Mesenchymal stem cell (in vitro differentiated cells and primary cell): ENCODE measurements around the gene FAM120B.
A peak's percentile ranks its signal among the peaks of the same experiment; 100 is the strongest.

ENCODE experiments used
- DNase-seq: peaks from one replicate; pipeline ENCODE4 v3.0.0-alpha.2; 2013
- H2AFZ ChIP-seq: one replicate; pipeline ENCODE4 v1.6.1; 2013; ENCODE audit warnings: low read depth, mild to moderate bottlenecking, control low read depth, inconsistent platforms, low read length, moderate library complexity
- H2AK5ac ChIP-seq: 2 replicates; pipeline ENCODE4 v1.6.1; 2013; ENCODE audit warnings: low read length, moderate library complexity, mild to moderate bottlenecking, inconsistent platforms; ENCODE audit not compliant: severe bottlenecking
- H2BK120ac ChIP-seq: one replicate; pipeline ENCODE4 v1.6.1; 2013; ENCODE audit warnings: low read depth, mild to moderate bottlenecking, inconsistent platforms, low read length, moderate library complexity
- H2BK12ac ChIP-seq, 2 experiments: one replicate each; pipeline ENCODE4 v1.6.1; 2013; ENCODE audit warnings: inconsistent platforms in 2 of 2, low read length in 2 of 2, mild to moderate bottlenecking in 2 of 2, moderate library complexity in 2 of 2, control low read depth in 1 of 2
- H2BK15ac ChIP-seq: one replicate; pipeline ENCODE4 v1.6.1; 2013; ENCODE audit warnings: mild to moderate bottlenecking, low read depth, inconsistent platforms; ENCODE audit not compliant: poor library complexity, severe bottlenecking
- H2BK5ac ChIP-seq: 2 replicates; pipeline ENCODE4 v1.6.1; 2013; ENCODE audit warnings: low read depth, mild to moderate bottlenecking, low read length, control low read depth, inconsistent platforms; ENCODE audit not compliant: poor library complexity, severe bottlenecking
- H3K14ac ChIP-seq, 2 experiments: one replicate each; pipeline ENCODE4 v1.6.1; 2013; ENCODE audit warnings: inconsistent platforms in 2 of 2, low read length in 2 of 2, control low read depth in 1 of 2, mild to moderate bottlenecking in 1 of 2, moderate library complexity in 1 of 2
- H3K18ac ChIP-seq, 2 experiments: one replicate each; pipeline ENCODE4 v1.6.1; 2013; ENCODE audit warnings: inconsistent platforms in 2 of 2, low read length in 2 of 2, control low read depth in 1 of 2, low read depth in 1 of 2, mild to moderate bottlenecking in 1 of 2
- H3K23ac ChIP-seq, 2 experiments: one replicate each; pipeline ENCODE4 v1.6.1; 2013; ENCODE audit warnings: inconsistent platforms in 2 of 2, low read length in 2 of 2, mild to moderate bottlenecking in 2 of 2, moderate library complexity in 2 of 2, control low read depth in 1 of 2
- H3K27ac ChIP-seq: 2 replicates; pipeline ENCODE4 v1.5.1; 2013; ENCODE audit warnings: mild to moderate bottlenecking, moderate library complexity, low read length, control low read depth, inconsistent platforms; ENCODE audit not compliant: poor library complexity, severe bottlenecking
- H3K27me3 ChIP-seq, 2 experiments: 2 replicates each; pipeline versions ENCODE4 v1.6.1 to v1.7.0; 2013; ENCODE audit warnings: low read length in 2 of 2, mild to moderate bottlenecking in 2 of 2, moderate library complexity in 2 of 2, control low read depth in 1 of 2, inconsistent platforms in 1 of 2; ENCODE audit not compliant: control insufficient read depth in 1 of 2, insufficient read depth in 1 of 2
- H3K36me3 ChIP-seq, 2 experiments: 2 replicates each; pipeline versions ENCODE4 v1.6.1 to v1.7.0; 2013; ENCODE audit warnings: low read length in 2 of 2, control low read depth in 1 of 2, inconsistent platforms in 1 of 2, low read depth in 1 of 2, mild to moderate bottlenecking in 1 of 2; ENCODE audit not compliant: insufficient read depth in 2 of 2, control insufficient read depth in 1 of 2
- H3K4ac ChIP-seq, 2 experiments: one replicate each; pipeline ENCODE4 v1.6.1; 2013; ENCODE audit warnings: inconsistent platforms in 2 of 2, low read length in 2 of 2, mild to moderate bottlenecking in 2 of 2, moderate library complexity in 2 of 2, control low read depth in 1 of 2, low read depth in 1 of 2
- H3K4me1 ChIP-seq: 2 replicates; pipeline ENCODE4 v1.6.1; 2013; ENCODE audit warnings: low read depth, low read length, control low read depth; ENCODE audit not compliant: control insufficient read depth, insufficient read depth
- H3K4me2 ChIP-seq: 2 replicates; pipeline ENCODE4 v1.6.1; 2013; ENCODE audit warnings: low read length, mild to moderate bottlenecking, inconsistent platforms; ENCODE audit not compliant: poor library complexity, severe bottlenecking
- H3K4me3 ChIP-seq, 2 experiments: 2 replicates each; pipeline versions ENCODE4 v1.5.1 to v1.7.0; 2013; ENCODE audit warnings: low read length in 2 of 2, mild to moderate bottlenecking in 2 of 2, control low read depth in 1 of 2, low read depth in 1 of 2; ENCODE audit not compliant: insufficient read depth in 1 of 2
- H3K79me1 ChIP-seq: replicated peaks from 2 replicates; pipeline ENCODE4 v1.6.1; 2013; ENCODE audit warnings: mild to moderate bottlenecking, control low read depth, low read length, inconsistent platforms; ENCODE audit not compliant: poor library complexity, severe bottlenecking
- H3K9ac ChIP-seq: 2 replicates; pipeline ENCODE4 v1.7.0; 2013; ENCODE audit warnings: mild to moderate bottlenecking, low read length, moderate library complexity
- H3K9me3 ChIP-seq: 2 replicates; pipeline ENCODE4 v1.7.0; 2013; ENCODE audit warnings: mild to moderate bottlenecking, low read length; ENCODE audit not compliant: control insufficient read depth
- H4K8ac ChIP-seq: one replicate; pipeline ENCODE4 v1.6.1; 2013; ENCODE audit warnings: inconsistent platforms, mild to moderate bottlenecking, low read length, moderate library complexity
- H4K91ac ChIP-seq: one replicate; pipeline ENCODE4 v1.6.1; 2013; ENCODE audit warnings: mild to moderate bottlenecking, low read length, inconsistent platforms
- WGBS: methylation state at CpG from one replicate; pipeline ENCODE4 v1.1.7; 2013; ENCODE audit warnings: mixed read lengths; 5-methylcytosine and 5-hydroxymethylcytosine counted together

FAM120B gene

DNA sequence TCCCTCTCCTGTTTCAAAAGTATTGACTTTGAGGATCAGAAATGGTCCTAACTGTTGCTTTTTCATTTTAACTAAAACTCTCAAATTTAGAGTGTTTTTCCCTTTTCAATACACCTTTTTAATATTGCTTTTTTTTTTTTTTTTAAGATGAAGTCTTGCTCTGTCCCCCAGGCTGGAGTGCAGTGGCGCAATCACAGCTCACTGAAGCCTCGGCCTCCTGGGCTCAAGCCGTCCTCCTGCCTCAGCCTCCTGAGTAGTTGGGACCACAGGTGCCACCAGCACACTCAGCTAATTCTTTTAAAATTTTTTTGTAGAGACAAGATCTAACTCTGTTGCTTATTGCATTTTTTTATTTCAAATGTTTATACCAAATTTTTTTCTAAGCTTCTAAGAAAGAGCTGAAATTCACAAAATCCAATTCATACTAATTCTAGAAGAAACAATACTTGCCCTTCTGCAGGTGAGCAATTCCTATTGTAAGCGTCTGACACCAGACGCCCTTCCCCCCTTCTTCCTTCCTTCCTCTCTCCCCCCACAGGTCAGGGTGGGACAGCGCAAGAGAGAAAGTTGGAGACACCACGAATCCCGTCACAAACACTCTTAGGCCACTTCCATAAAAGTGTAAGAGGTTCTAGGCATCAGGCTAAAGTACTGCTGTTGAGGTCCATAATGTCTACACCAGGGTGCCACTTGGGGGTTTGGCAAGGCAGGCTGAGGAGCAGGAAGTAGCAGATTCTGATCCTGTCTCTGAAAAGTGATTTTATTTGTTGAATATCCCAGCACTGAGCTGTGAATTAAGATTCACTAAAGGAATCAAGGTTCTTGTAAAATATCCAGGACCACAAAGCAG is 28.4 kb upstream of the FAM120B start:
- no peak overlapping the region for H3K9ac ChIP-seq
- no peak overlapping the region for H3K4ac ChIP-seq
- H3K4me1 ChIP-seq: peaks cover 2% of the 10 kb centered on the region
- no peak overlapping the region for H3K4me3 ChIP-seq
- no peaks in the 10 kb centered on the region for H3K36me3 ChIP-seq
- H2BK120ac ChIP-seq: no peak overlapping the region
- H2AK5ac ChIP-seq: no peak overlapping the region
- no peaks in the 10 kb centered on the region for H3K79me1 ChIP-seq
- no peak overlapping the region for H2BK15ac ChIP-seq
- H3K9me3 ChIP-seq: no peaks in the 10 kb centered on the region
- WGBS: 82% methylated on average over 6 of the region's 8 CpGs
- H2BK5ac ChIP-seq: no peak overlapping the region
- DNase-seq: no peak
- no peak overlapping the region for H3K4me2 ChIP-seq
- peaks cover 21 to 44% of the 10 kb centered on the region in 2 experiments for H3K27me3 ChIP-seq
- H3K14ac ChIP-seq: no peak overlapping the region
- H4K91ac ChIP-seq: no peak overlapping the region
- H3K18ac ChIP-seq: no peak overlapping the region
- H4K8ac ChIP-seq: no peak overlapping the region
- H2AFZ ChIP-seq: no peak overlapping the region
- no peak overlapping the region for H3K23ac ChIP-seq
- no peak overlapping the region for H3K27ac ChIP-seq
- no peak overlapping the region for H2BK12ac ChIP-seq

- H2BK12ac ChIP-seq: no peak overlapping the region
- no peak overlapping the region for H4K91ac ChIP-seq
- H3K27me3 ChIP-seq: peaks cover 18 to 41% of the 10 kb centered on the region in 2 experiments
- no peak overlapping the region for H3K9ac ChIP-seq
- no peak overlapping the region for H2BK120ac ChIP-seq
- no peak overlapping the region for H2BK15ac ChIP-seq
- no peak overlapping the region for H3K27ac ChIP-seq
- H3K4me1 ChIP-seq: peaks cover 2% of the 10 kb centered on the region
- H3K79me1 ChIP-seq: no peaks in the 10 kb centered on the region
- H3K14ac ChIP-seq: no peak overlapping the region
- no peak overlapping the region for H2BK5ac ChIP-seq
- no peak overlapping the region for H3K4ac ChIP-seq
- H3K18ac ChIP-seq: no peak overlapping the region
- H2AFZ ChIP-seq: no peak overlapping the region
- WGBS: 91% methylated on average over 9 of the region's 9 CpGs
- no peak for DNase-seq
- no peak overlapping the region for H3K23ac ChIP-seq
- no peaks in the 10 kb centered on the region for H3K9me3 ChIP-seq
- H3K36me3 ChIP-seq: no peaks in the 10 kb centered on the region
- no peak overlapping the region for H4K8ac ChIP-seq
- no peak overlapping the region for H3K4me2 ChIP-seq
- H2AK5ac ChIP-seq: no peak overlapping the region
- H3K4me3 ChIP-seq: no peak overlapping the region
These were observed 27.8 kb upstream of the FAM120B start for GRCh38 chr6:170278743-170279094.

DNA sequence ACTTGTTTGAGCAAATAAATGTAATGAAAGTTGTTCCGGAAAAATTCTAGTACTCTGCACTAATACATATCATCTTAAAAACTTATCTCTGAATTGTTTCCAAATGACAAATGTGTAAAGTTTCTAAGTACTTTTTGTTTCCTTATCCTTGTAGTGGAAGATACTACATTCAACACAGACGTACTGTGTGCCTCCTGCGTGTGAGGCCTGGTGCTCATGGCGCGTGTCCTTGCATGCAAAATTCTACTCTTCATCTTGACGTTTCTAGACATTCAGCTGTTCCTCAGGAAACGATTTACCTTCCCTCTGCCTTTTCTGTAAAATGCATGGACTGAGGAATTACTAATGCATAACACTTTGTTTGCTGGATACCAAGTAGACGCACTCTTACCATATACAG is 27.1 kb upstream of the FAM120B start:
- no peak overlapping the region for H2AFZ ChIP-seq
- H3K14ac ChIP-seq: no peak overlapping the region
- H2BK12ac ChIP-seq: no peak overlapping the region
- no peak overlapping the region for H4K91ac ChIP-seq
- no peak overlapping the region for H3K18ac ChIP-seq
- H3K4me3 ChIP-seq: no peak overlapping the region
- no peaks in the 10 kb centered on the region for H3K36me3 ChIP-seq
- no peak overlapping the region for H2AK5ac ChIP-seq
- no peak overlapping the region for H2BK120ac ChIP-seq
- H3K4me2 ChIP-seq: no peak overlapping the region
- H3K4ac ChIP-seq: no peak overlapping the region
- H2BK15ac ChIP-seq: no peak overlapping the region
- H4K8ac ChIP-seq: no peak overlapping the region
- H3K4me1 ChIP-seq: peaks cover 2% of the 10 kb centered on the region
- no peak overlapping the region for H2BK5ac ChIP-seq
- no peaks in the 10 kb centered on the region for H3K79me1 ChIP-seq
- H3K9ac ChIP-seq: no peak overlapping the region
- DNase-seq: no peak
- whole genome bisulfite sequencing: 91% methylated on average over 7 of the region's 8 CpGs
- H3K23ac ChIP-seq: no peak overlapping the region
- H3K9me3 ChIP-seq: no peaks in the 10 kb centered on the region
- no peak overlapping the region for H3K27ac ChIP-seq
- peaks cover 11 to 38% of the 10 kb centered on the region in 2 experiments for H3K27me3 ChIP-seq

GRCh38 chr6:170279977-170280688 is 26.4 kb upstream of the FAM120B start:
- H4K91ac ChIP-seq: no peak overlapping the region
- peaks cover 2% of the 10 kb centered on the region for H3K4me1 ChIP-seq
- H3K36me3 ChIP-seq: peaks cover 0 to 6% of the 10 kb centered on the region in 2 experiments
- H3K27ac ChIP-seq: no peak overlapping the region
- no peak overlapping the region for H2BK5ac ChIP-seq
- H3K18ac ChIP-seq: no peak overlapping the region
- no peak overlapping the region for H2AK5ac ChIP-seq
- H3K9ac ChIP-seq: peak overlapping the region; percentile 65
- H2BK15ac ChIP-seq: no peak overlapping the region
- peak overlapping the region in 1 of 2 experiments; percentile 76 for H3K4me3 ChIP-seq
- no peak overlapping the region for H2BK12ac ChIP-seq
- no peak overlapping the region for H2BK120ac ChIP-seq
- no peaks in the 10 kb centered on the region for H3K9me3 ChIP-seq
- H4K8ac ChIP-seq: no peak overlapping the region
- H3K23ac ChIP-seq: no peak overlapping the region
- no peak for DNase-seq
- no peak overlapping the region for H3K4me2 ChIP-seq
- 85% methylated on average over 36 of the region's 36 CpGs for WGBS
- no peaks in the 10 kb centered on the region for H3K79me1 ChIP-seq
- H3K14ac ChIP-seq: no peak overlapping the region
- no peak overlapping the region for H3K4ac ChIP-seq
- H2AFZ ChIP-seq: no peak overlapping the region
- peaks cover 7 to 36% of the 10 kb centered on the region in 2 experiments for H3K27me3 ChIP-seq
